CD4-positive, alpha-beta T cell treated with Interleukin-1 beta for 1 hour (primary cell): ENCODE results near the gene SMCP.

Experiments used
- DNase-seq, 2 donors: peaks; one replicate each; pipeline ENCODE4 v3.0.0-alpha.2; 2020 to 2022

The SMCP gene

GRCh38 chr1:152886758-152887409 lies 8.8 kb downstream of the SMCP start:
- DNase-seq, result no peak

- no peak for DNase-seq
Measured at GRCh38 chr1:152888126-152888525, 10.0 kb downstream of the SMCP start.

- DNase-seq, result no peak
Measured at GRCh38 chr1:152899027-152899426, 20.9 kb downstream of the SMCP start.

GRCh38 chr1:152899883-152900282 lies 21.8 kb downstream of the SMCP start:
- no peak for DNase-seq

- DNase-seq, result no peak
Measured at GRCh38 chr1:152901631-152902030, 23.5 kb downstream of the SMCP start.

- DNase-seq, result no peak
Measured at GRCh38 chr1:152902636-152903035, 24.5 kb downstream of the SMCP start.

- DNase-seq, result no peak
Measured at GRCh38 chr1:152904688-152905440, 26.7 kb downstream of the SMCP start.

- DNase-seq, result no peak
Measured at GRCh38 chr1:152906023-152906565, 28.0 kb downstream of the SMCP start.

- DNase-seq, result no peak
Measured at GRCh38 chr1:152907686-152908601, 29.8 kb downstream of the SMCP start, which contains the start of gene IVL. Gene IVL, plus strand, starts transcription at chr1:152908546. Its CDS starts 1,252 bp downstream, at chr1:152909798.

- DNase-seq, result no peak
Measured at GRCh38 chr1:152909206-152909605, 31.1 kb downstream of the SMCP start.

GRCh38 chr1:152912471-152912870 lies 34.3 kb downstream of the SMCP start:
- no peak for DNase-seq

- DNase-seq, result no peak
Measured at GRCh38 chr1:152912900-152913299, 34.8 kb downstream of the SMCP start.

GRCh38 chr1:152917794-152918193 lies 39.7 kb downstream of the SMCP start:
- no peak for DNase-seq

GRCh38 chr1:152919071-152919470 lies 40.9 kb downstream of the SMCP start:
- no peak for DNase-seq

- no peak for DNase-seq
Measured at GRCh38 chr1:152924191-152924590, 46.1 kb downstream of the SMCP start.

- peak in 1 of 2 donors; percentile 3 for DNase-seq
Measured at GRCh38 chr1:152926091-152926490, 48.0 kb downstream of the SMCP start.

- no peak for DNase-seq
Measured at GRCh38 chr1:152928671-152929070, 50.5 kb downstream of the SMCP start.

- no peak for DNase-seq
Measured at GRCh38 chr1:152932170-152932811, 54.2 kb downstream of the SMCP start.

- no peak for DNase-seq
Measured at GRCh38 chr1:152933196-152933595, 55.1 kb downstream of the SMCP start.
